Sciatic nerve (tissue), 2 donors: ENCODE results near the gene ARHGAP27. TPM values are rescaled to one million over a fixed set of nuclear protein-coding genes. Genes with fewer than 3 reads are reported as not detected.

ENCODE experiments used
- ATAC-seq: fragments of 200-7000 bp; cut with Tn5 transposase; one replicate; pipeline ENCODE4 v1.9.1; 2020; ENCODE audit warnings: mild to moderate bottlenecking, moderate library complexity
- DNase-seq: peaks from one replicate; pipeline ENCODE4 v3.0.0-alpha.2; 2020; ENCODE audit warnings: low spot score
- intact Hi-C: fragments of 100-400 bp; cut with DNase I; formaldehyde crosslinking; loops from one replicate; pipeline ENCODE4 v1.14.2; 2022
- total RNA-seq: library from RNA; stranded (reverse); fragmentation: NEBNext Ultra II Directional; extraction: Animal tissue kit (Norgen Biotek cat#: 25700); gene quantifications from one replicate; pipeline ENCODE4 v1.2.1, GENCODE V29; 2021
- donor health status: DM: no; HTN: no; CAD: no.
- donor health status: DM: no; HTN: no; CAD: no.

The ARHGAP27 gene
- total RNA-seq, 1 donor from 2014 or later = 30.6 TPM

- DNase-seq (peak; percentile 82), ATAC-seq (peak; percentile 85)
- intact Hi-C loops = no loop called here
Measured at GRCh38 chr17:45394913-45395568, 37.6 kb downstream of the ARHGAP27 start.

- ATAC-seq (no peak), DNase-seq (no peak)
- intact Hi-C loops = no loop called here
Measured at GRCh38 chr17:45394564-45394912, 38.1 kb downstream of the ARHGAP27 start.

- DNase-seq (no peak), ATAC-seq (no peak)
- intact Hi-C loops = no loop called here
Measured at GRCh38 chr17:45394091-45394490, 38.6 kb downstream of the ARHGAP27 start.

GRCh38 chr17:45393411-45393810 is 39.3 kb downstream of the ARHGAP27 start:
- intact Hi-C loops = no loop called here
- no peak for DNase-seq
- ATAC-seq = no peak

GRCh38 chr17:45391918-45392317 is 40.8 kb downstream of the ARHGAP27 start:
- ATAC-seq = no peak
- intact Hi-C loops = no loop called here
- DNase-seq = no peak

GRCh38 chr17:45391291-45391690 is 41.4 kb downstream of the ARHGAP27 start:
- DNase-seq = no peak
- no peak for ATAC-seq
- intact Hi-C loops = no loop called here

- intact Hi-C loops = loop anchor here (5.0 kb wide), 1 partner anchor 167 kb away; the partner anchor contains the start of gene FMNL1
- DNase-seq (no peak), ATAC-seq (no peak)
Measured at GRCh38 chr17:45389354-45389753, 43.3 kb downstream of the ARHGAP27 start.

GRCh38 chr17:45388604-45389325 is 43.9 kb downstream of the ARHGAP27 start:
- intact Hi-C loops = loop anchor here (5.0 kb wide), 1 partner anchor 166 kb away; the partner anchor contains the start of gene FMNL1
- no peak for ATAC-seq
- DNase-seq = no peak

- intact Hi-C loops = loop anchor here (5.0 kb wide), 1 partner anchor 165 kb away; the partner anchor contains the start of gene FMNL1
- no peak for DNase-seq
Measured at GRCh38 chr17:45387739-45388138, 44.9 kb downstream of the ARHGAP27 start.

GRCh38 chr17:45386178-45386577 is 46.5 kb downstream of the ARHGAP27 start:
- intact Hi-C loops = loop anchor here (5.0 kb wide), 1 partner anchor 164 kb away; the partner anchor contains the start of gene FMNL1
- DNase-seq (no peak), ATAC-seq (no peak)

More at GRCh38 chr17:45387739-45388138, 44.9 kb downstream of the ARHGAP27 start:
- no peak for ATAC-seq

- intact Hi-C loops = loop anchor here (5.0 kb wide), 1 partner anchor 163 kb away; the partner anchor contains the start of gene FMNL1
- ATAC-seq = peak; percentile 96
- peak; percentile 96 for DNase-seq
Measured at GRCh38 chr17:45385331-45385997, 47.2 kb downstream of the ARHGAP27 start.

GRCh38 chr17:45384789-45385262 is 47.8 kb downstream of the ARHGAP27 start:
- intact Hi-C loops = loop anchor here (5.0 kb wide), 1 partner anchor 163 kb away; the partner anchor contains the start of gene FMNL1
- peak; percentile 37 for ATAC-seq
- no peak for DNase-seq

GRCh38 chr17:45384047-45384788 is 48.5 kb downstream of the ARHGAP27 start:
- intact Hi-C loops = no loop called here
- no peak for DNase-seq
- no peak for ATAC-seq

GRCh38 chr17:45383003-45383402 is 49.7 kb downstream of the ARHGAP27 start:
- DNase-seq (no peak), ATAC-seq (no peak)
- intact Hi-C loops = loop anchor here (2.0 kb wide), 1 partner anchor 106 kb away; no protein-coding TSS in a partner anchor

- DNase-seq (no peak), ATAC-seq (no peak)
- intact Hi-C loops = loop anchor here (2.0 kb wide), 1 partner anchor 105 kb away; no protein-coding TSS in a partner anchor
Measured at GRCh38 chr17:45382226-45382625, 50.4 kb downstream of the ARHGAP27 start.

GRCh38 chr17:45380991-45381390 is 51.7 kb downstream of the ARHGAP27 start:
- DNase-seq (no peak), ATAC-seq (no peak)
- intact Hi-C loops = no loop called here

GRCh38 chr17:45380046-45380765 is 52.5 kb downstream of the ARHGAP27 start:
- ATAC-seq (no peak), DNase-seq (no peak)
- intact Hi-C loops = no loop called here

- intact Hi-C loops = no loop called here
- DNase-seq (no peak), ATAC-seq (no peak)
Measured at GRCh38 chr17:45377401-45377800, 55.3 kb downstream of the ARHGAP27 start.
